Measurements from ENCODE around the gene RNF31.

DNA sequence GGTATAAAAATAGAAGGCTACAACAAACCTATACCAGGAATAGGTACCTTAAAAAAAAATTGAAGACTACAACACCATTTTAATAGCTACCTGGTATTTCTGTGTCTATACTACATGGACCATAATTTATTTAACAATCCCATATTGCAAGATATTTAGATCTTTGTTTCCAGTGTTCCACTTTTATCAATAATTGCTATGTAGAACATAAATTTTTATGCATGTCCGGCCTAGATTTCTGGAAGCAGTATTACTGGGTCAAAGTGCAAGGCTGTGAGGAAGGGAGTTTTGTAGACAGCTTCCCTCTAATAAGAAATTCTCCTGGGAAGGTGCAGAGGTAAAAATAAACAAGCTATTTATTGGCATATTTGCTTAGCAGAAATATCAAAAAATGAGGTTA is 36.8 kb upstream of the RNF31 start:
- TF ChIP-seq POLR2A (IDR thresholded peaks at IDR 0.05; ENCODE audit: low read length) (no peak), RAD21 (conservative IDR thresholded peaks at IDR 0.05 in 1 of 2, IDR thresholded peaks at IDR 0.05 in 1 of 2) (no peak), RCOR1 (IDR thresholded peaks at IDR 0.05; ENCODE audit: low read depth, low read length) (no peak), NFE2L2 (conservative IDR thresholded peaks at IDR 0.05; ENCODE audit: low read length) (no peak)
- TF ChIP-seq, protein P1, sequence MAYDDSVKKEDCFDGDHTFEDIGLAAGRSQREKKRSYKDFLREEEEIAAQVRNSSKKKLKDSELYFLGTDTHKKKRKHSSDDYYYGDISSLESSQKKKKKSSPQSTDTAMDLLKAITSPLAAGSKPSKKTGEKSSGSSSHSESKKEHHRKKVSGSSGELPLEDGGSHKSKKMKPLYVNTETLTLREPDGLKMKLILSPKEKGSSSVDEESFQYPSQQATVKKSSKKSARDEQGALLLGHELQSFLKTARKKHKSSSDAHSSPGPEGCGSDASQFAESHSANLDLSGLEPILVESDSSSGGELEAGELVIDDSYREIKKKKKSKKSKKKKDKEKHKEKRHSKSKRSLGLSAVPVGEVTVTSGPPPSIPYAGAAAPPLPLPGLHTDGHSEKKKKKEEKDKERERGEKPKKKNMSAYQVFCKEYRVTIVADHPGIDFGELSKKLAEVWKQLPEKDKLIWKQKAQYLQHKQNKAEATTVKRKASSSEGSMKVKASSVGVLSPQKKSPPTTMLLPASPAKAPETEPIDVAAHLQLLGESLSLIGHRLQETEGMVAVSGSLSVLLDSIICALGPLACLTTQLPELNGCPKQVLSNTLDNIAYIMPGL (CRISPR knock-in tag; IDR thresholded peaks at IDR 0.05; ENCODE audit: borderline replicate concordance): no peak
- TF ChIP-seq, protein P2, sequence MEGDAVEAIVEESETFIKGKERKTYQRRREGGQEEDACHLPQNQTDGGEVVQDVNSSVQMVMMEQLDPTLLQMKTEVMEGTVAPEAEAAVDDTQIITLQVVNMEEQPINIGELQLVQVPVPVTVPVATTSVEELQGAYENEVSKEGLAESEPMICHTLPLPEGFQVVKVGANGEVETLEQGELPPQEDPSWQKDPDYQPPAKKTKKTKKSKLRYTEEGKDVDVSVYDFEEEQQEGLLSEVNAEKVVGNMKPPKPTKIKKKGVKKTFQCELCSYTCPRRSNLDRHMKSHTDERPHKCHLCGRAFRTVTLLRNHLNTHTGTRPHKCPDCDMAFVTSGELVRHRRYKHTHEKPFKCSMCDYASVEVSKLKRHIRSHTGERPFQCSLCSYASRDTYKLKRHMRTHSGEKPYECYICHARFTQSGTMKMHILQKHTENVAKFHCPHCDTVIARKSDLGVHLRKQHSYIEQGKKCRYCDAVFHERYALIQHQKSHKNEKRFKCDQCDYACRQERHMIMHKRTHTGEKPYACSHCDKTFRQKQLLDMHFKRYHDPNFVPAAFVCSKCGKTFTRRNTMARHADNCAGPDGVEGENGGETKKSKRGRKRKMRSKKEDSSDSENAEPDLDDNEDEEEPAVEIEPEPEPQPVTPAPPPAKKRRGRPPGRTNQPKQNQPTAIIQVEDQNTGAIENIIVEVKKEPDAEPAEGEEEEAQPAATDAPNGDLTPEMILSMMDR (IDR thresholded peaks at IDR 0.05): no peak
